OCI-LY7 (cell line): Measurements from ENCODE around the gene NTF3. TPM values are rescaled to one million over a fixed set of nuclear protein-coding genes. Genes with fewer than 3 reads are reported as not detected.

ENCODE experiments used
- BruUV-seq: library from RNA; stranded (reverse); fragments of 400-500 nt; replicated peaks from 2 replicates; lab custom pipeline; 2021; lab: Mats Ljungman, UMichigan
- CTCF ChIA-PET: fragments of 300-600 bp; sonication (Branson Sonifier 250); formaldehyde crosslinking; loops from one replicate; lab custom pipeline; 2022; ENCODE audit warnings: antibody characterized with exemption; ENCODE audit not compliant: unreplicated experiment; lab: Charles Lee
- POLR2A ChIA-PET: fragments of 300-600 bp; sonication (Branson Sonifier 250); formaldehyde crosslinking; loops from one replicate; lab custom pipeline; 2022; ENCODE audit warnings: antibody characterized with exemption; lab: Charles Lee
- DNase-seq: peaks from one replicate; pipeline ENCODE4 v3.0.0-alpha.2; 2015; ENCODE audit warnings: low spot score
- H2AFZ ChIP-seq: fragments of 200-600 bp; sonication (generic), shearing (Covaris generic); 2 replicates; pipeline ENCODE4 v1.6.1; 2014; ENCODE audit warnings: mild to moderate bottlenecking, antibody characterized with exemption, low read length, moderate library complexity
- H3K27ac ChIP-seq: fragments of 200-600 bp; sonication (generic); 2 replicates; pipeline ENCODE4 v1.5.1; 2014; ENCODE audit warnings: mixed run types, low read depth, mild to moderate bottlenecking, moderate library complexity, low read length, inconsistent platforms; ENCODE audit not compliant: poor library complexity, severe bottlenecking
- H3K36me3 ChIP-seq: fragments of 200-600 bp; sonication (generic); 2 replicates; pipeline ENCODE4 v1.6.1; 2014; ENCODE audit warnings: mild to moderate bottlenecking, antibody characterized with exemption, low read length, moderate library complexity, mixed read lengths; ENCODE audit not compliant: insufficient read depth
- H3K4me1 ChIP-seq: fragments of 200-600 bp; sonication (generic); 2 replicates; pipeline ENCODE4 v1.5.1; 2014; ENCODE audit warnings: mild to moderate bottlenecking, low read length; ENCODE audit not compliant: insufficient read depth, poor library complexity, severe bottlenecking
- H3K4me2 ChIP-seq: fragments of 200-600 bp; sonication (generic); 2 replicates; pipeline ENCODE4 v1.6.1; 2014; ENCODE audit warnings: mild to moderate bottlenecking, low read length
- H3K4me3 ChIP-seq: fragments of 200-600 bp; sonication (generic); 2 replicates; pipeline ENCODE4 v1.5.1; 2014; ENCODE audit warnings: mild to moderate bottlenecking, low read depth, low read length; ENCODE audit not compliant: poor library complexity, severe bottlenecking
- H3K79me2 ChIP-seq: fragments of 200-600 bp; sonication (generic); 2 replicates; pipeline ENCODE4 v1.6.1; 2016; ENCODE audit warnings: low read depth, mild to moderate bottlenecking, low read length, moderate library complexity, mixed read lengths; ENCODE audit not compliant: insufficient read depth
- H3K9me2 ChIP-seq: fragments of 200-600 bp; sonication (generic); 2 replicates; pipeline ENCODE4 v1.6.1; 2016; ENCODE audit warnings: mild to moderate bottlenecking, low read length, mixed read lengths; ENCODE audit not compliant: insufficient read depth
- H3K9me3 ChIP-seq: fragments of 200-600 bp; sonication (generic); 2 replicates; pipeline ENCODE4 v1.6.1; 2014; ENCODE audit warnings: mild to moderate bottlenecking, mixed run types, low read length, mixed read lengths
- H4K20me1 ChIP-seq: fragments of 200-600 bp; sonication (generic); 2 replicates; pipeline ENCODE4 v1.6.1; 2014; ENCODE audit warnings: mild to moderate bottlenecking, antibody characterized with exemption, low read length, moderate library complexity, mixed read lengths; ENCODE audit not compliant: insufficient read depth
- CTCF ChIP-seq: fragments of 200-600 bp; sonication (generic); conservative IDR thresholded peaks from 2 replicates; pipeline ENCODE4 v1.5.1; 2014; ENCODE audit warnings: mild to moderate bottlenecking, antibody characterized with exemption, low read length, moderate library complexity, mixed read lengths
- EZH2phosphoT487 ChIP-seq: fragments of 200-600 bp; sonication (generic); IDR thresholded peaks from 2 replicates; pipeline ENCODE4 v1.6.1; 2018; ENCODE audit warnings: low read depth, borderline replicate concordance, mild to moderate bottlenecking, mixed run types, antibody characterized with exemption, low read length, moderate library complexity, mixed read lengths
- intact Hi-C: fragments of 100-400 bp; cut with micrococcal nuclease; formaldehyde crosslinking; loops from one replicate; pipeline ENCODE4 v1.10.0; 2022; ENCODE audit not compliant: unreplicated experiment
- total RNA-seq, 2 experiments: library from RNA; depleted of rRNA in 1 of 2; stranded (reverse); fragments of >200 nt in 1 of 2; shearing (Covaris generic) in 1 of 2; gene quantifications; 2 replicates each; pipeline ENCODE4 v1.2.3, GENCODE V29; 2014 to 2022

NTF3 gene
- total RNA-seq, 2 experiments from 2014 or later: 9.6 to 11.5 TPM

- Histone ChIP-seq H3K9me2 (no peaks in the 10 kb centered on the region), H3K27ac (no peak overlapping the region), H3K36me3 (no peaks in the 10 kb centered on the region), H3K4me3 (no peak overlapping the region), H3K79me2 (no peaks in the 10 kb centered on the region), H4K20me1 (no peaks in the 10 kb centered on the region), H3K9me3 (no peaks in the 10 kb centered on the region), H3K4me1 (no peaks in the 10 kb centered on the region), H3K4me2 (no peak overlapping the region), H2AFZ (no peak overlapping the region)
- POLR2A ChIA-PET: interaction anchor here (0.7 kb wide), 1 partner anchor 29 kb away, joined by 4 read pairs; no protein-coding TSS in a partner anchor
- intact Hi-C loops: no loop called here
- no peak for TF ChIP-seq CTCF
- TF ChIP-seq EZH2phosphoT487: no peak
- BruUV-seq: no TSS peak
- DNase-seq: no peak
- CTCF ChIA-PET: no interaction called here
Measured at GRCh38 chr12:5524769-5525436, 93.0 kb downstream of the NTF3 start.

GRCh38 chr12:5525783-5526367 lies 94.0 kb downstream of the NTF3 start:
- CTCF ChIA-PET: no interaction called here
- no peaks in the 10 kb centered on the region for H3K9me2 ChIP-seq

More at GRCh38 chr12:5525783-5526367, 94.0 kb downstream of the NTF3 start:
- H3K4me1 ChIP-seq: no peaks in the 10 kb centered on the region
- no peak overlapping the region for H2AFZ ChIP-seq
- BruUV-seq: no TSS peak
- H3K9me3 ChIP-seq: no peaks in the 10 kb centered on the region
- H3K36me3 ChIP-seq: no peaks in the 10 kb centered on the region
- H3K79me2 ChIP-seq: no peaks in the 10 kb centered on the region
- intact Hi-C loops: no loop called here
- H3K4me2 ChIP-seq: no peak overlapping the region
- H4K20me1 ChIP-seq: no peaks in the 10 kb centered on the region
- TF ChIP-seq CTCF: no peak
- no peak for TF ChIP-seq EZH2phosphoT487
- H3K4me3 ChIP-seq: no peak overlapping the region
- H3K27ac ChIP-seq: no peak overlapping the region
- DNase-seq: no peak
- POLR2A ChIA-PET: no interaction called here
